ENCODE measurements around the gene AHNAK2. TPM values are rescaled to one million over a fixed set of nuclear protein-coding genes. Genes with fewer than 3 reads are reported as not detected.

Gene AHNAK2
- total and polyA plus RNA-seq, 2 donors (not counting 1 experiment from before 2014, with no cell fraction given) = 6.6 to 106 TPM

DNA sequence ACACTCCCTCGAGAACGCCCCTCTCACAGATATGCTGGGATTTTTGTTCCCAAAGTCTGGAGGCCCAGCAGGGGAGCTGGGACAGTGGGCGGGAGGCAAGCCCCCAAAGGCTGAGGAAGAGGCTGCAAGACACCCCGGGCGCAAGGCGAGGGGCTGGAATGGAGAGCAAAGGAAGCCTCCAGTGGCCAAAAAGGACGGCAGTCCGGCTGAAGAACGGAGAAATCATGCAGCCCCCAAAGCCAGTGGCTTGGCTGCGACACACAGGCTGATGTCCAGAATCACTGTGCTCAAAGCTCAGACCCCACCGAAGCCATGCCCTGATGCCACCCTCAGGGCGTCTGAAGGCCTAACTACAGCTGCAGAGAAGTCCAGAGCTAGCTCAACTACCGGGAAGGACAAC lies 18.3 kb upstream of the AHNAK2 start:
- no peaks in the 10 kb centered on the region for H4K20me1 ChIP-seq (ENCODE audit: control insufficient read depth, extremely low read depth, insufficient read depth, low read length)
- TF ChIP-seq EZH2 (IDR thresholded peaks at IDR 0.05; ENCODE audit: low read length, missing control alignments) = no peak
- TF ChIP-seq, protein P1, sequence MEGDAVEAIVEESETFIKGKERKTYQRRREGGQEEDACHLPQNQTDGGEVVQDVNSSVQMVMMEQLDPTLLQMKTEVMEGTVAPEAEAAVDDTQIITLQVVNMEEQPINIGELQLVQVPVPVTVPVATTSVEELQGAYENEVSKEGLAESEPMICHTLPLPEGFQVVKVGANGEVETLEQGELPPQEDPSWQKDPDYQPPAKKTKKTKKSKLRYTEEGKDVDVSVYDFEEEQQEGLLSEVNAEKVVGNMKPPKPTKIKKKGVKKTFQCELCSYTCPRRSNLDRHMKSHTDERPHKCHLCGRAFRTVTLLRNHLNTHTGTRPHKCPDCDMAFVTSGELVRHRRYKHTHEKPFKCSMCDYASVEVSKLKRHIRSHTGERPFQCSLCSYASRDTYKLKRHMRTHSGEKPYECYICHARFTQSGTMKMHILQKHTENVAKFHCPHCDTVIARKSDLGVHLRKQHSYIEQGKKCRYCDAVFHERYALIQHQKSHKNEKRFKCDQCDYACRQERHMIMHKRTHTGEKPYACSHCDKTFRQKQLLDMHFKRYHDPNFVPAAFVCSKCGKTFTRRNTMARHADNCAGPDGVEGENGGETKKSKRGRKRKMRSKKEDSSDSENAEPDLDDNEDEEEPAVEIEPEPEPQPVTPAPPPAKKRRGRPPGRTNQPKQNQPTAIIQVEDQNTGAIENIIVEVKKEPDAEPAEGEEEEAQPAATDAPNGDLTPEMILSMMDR (conservative IDR thresholded peaks at IDR 0.05 in 1 of 2, IDR thresholded peaks at IDR 0.05 in 1 of 2; ENCODE audit: low read depth in 1 of 2, low read length in 2 of 2) = no peak
- no peak overlapping the region for H3K9ac ChIP-seq (ENCODE audit: insufficient read depth, low read length)
- no peak overlapping the region for H2AFZ ChIP-seq (ENCODE audit: low read length)
- H3K36me3 ChIP-seq (ENCODE audit: control insufficient read depth, insufficient read depth, low read length) = peaks cover 12% of the 10 kb centered on the region
- no peaks in the 10 kb centered on the region for H3K79me2 ChIP-seq (ENCODE audit: control insufficient read depth, insufficient read depth, low read length)
- no peaks in the 10 kb centered on the region for H3K27me3 ChIP-seq (ENCODE audit: control insufficient read depth, insufficient read depth, low read length)
- no peak overlapping the region for H3K4me2 ChIP-seq (ENCODE audit: extremely low read depth, insufficient read depth, low read length)
- no peaks in the 10 kb centered on the region for H3K9me3 ChIP-seq (ENCODE audit: control insufficient read depth, insufficient read depth, low read depth, low read length)
- no peaks in the 10 kb centered on the region for H3K4me1 ChIP-seq (ENCODE audit: control insufficient read depth, extremely low read depth, insufficient read depth, low read length)
- no peak overlapping the region for H3K27ac ChIP-seq (ENCODE audit: insufficient read depth, low read length)
- H3K4me3 ChIP-seq (replicated peaks in 1 of 4; ENCODE audit: control extremely low read depth in 1 of 4, insufficient read depth in 1 of 4, low read depth in 3 of 4, low read length in 4 of 4) = no peak overlapping the region
- no peak for DNase-seq (ENCODE audit: low read depth in 2 of 2)

DNA sequence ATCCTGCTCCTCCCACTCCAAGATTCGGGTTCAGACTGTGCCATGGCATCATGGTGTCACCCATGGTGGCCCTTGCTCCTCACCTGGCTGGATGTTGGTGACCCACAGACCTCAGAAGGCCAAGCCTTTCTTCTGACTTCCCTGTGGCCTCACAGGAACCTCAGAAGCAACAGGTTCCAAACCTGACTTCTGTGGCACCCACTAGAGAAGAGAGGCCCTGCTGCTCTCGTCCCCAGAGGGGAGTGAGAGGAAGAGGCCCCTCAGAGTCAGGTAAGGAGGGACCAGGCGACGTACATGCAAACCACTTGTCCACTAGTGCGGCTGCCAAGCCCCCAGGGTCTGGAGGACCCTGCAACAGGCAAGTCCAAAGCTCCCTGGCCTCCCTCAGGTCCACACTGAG lies 17.9 kb upstream of the AHNAK2 start:
- Histone ChIP-seq H3K9me3 (ENCODE audit: control insufficient read depth, insufficient read depth, low read depth, low read length) (no peaks in the 10 kb centered on the region), H4K20me1 (ENCODE audit: control insufficient read depth, extremely low read depth, insufficient read depth, low read length) (no peaks in the 10 kb centered on the region), H3K9ac (ENCODE audit: insufficient read depth, low read length) (no peak overlapping the region), H3K79me2 (ENCODE audit: control insufficient read depth, insufficient read depth, low read length) (no peaks in the 10 kb centered on the region), H3K36me3 (ENCODE audit: control insufficient read depth, insufficient read depth, low read length) (peaks cover 12% of the 10 kb centered on the region), H3K27me3 (ENCODE audit: control insufficient read depth, insufficient read depth, low read length) (no peaks in the 10 kb centered on the region), H3K4me3 (replicated peaks in 1 of 4; ENCODE audit: control extremely low read depth in 1 of 4, insufficient read depth in 1 of 4, low read depth in 3 of 4, low read length in 4 of 4) (no peak overlapping the region), H2AFZ (ENCODE audit: low read length) (no peak overlapping the region), H3K27ac (ENCODE audit: insufficient read depth, low read length) (no peak overlapping the region), H3K4me1 (ENCODE audit: control insufficient read depth, extremely low read depth, insufficient read depth, low read length) (no peaks in the 10 kb centered on the region), H3K4me2 (ENCODE audit: extremely low read depth, insufficient read depth, low read length) (no peak overlapping the region)
- no peak for TF ChIP-seq EZH2 (IDR thresholded peaks at IDR 0.05; ENCODE audit: low read length, missing control alignments)
- TF ChIP-seq, protein P1 (conservative IDR thresholded peaks at IDR 0.05 in 1 of 2, IDR thresholded peaks at IDR 0.05 in 1 of 2; ENCODE audit: low read depth in 1 of 2, low read length in 2 of 2) = no peak
- no peak for DNase-seq (ENCODE audit: low read depth in 2 of 2)

DNA sequence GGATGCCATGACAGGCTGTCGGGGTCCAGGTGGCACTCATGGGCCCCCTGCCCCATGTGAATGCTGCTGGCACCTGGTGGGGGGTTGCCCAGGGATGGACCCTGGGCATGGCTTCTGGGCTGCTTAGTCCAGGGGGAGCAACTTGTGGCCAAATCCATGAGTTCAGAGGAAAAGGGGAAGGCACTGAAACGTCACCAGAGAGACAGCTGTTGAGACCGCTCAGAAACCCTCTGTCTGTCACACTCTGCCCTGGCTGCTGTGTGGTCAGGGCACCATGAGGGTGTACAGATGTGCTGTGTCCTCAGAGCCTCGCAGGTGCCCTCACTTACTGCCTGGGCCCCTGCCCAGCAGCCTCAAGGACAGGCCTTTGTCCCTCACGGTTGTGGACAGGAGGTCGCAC lies 16.8 kb upstream of the AHNAK2 start:
- Histone ChIP-seq H3K9me3 (ENCODE audit: control insufficient read depth, insufficient read depth, low read depth, low read length) (no peaks in the 10 kb centered on the region), H3K9ac (ENCODE audit: insufficient read depth, low read length) (no peak overlapping the region), H3K4me3 (replicated peaks in 1 of 4; ENCODE audit: control extremely low read depth in 1 of 4, insufficient read depth in 1 of 4, low read depth in 3 of 4, low read length in 4 of 4) (no peak overlapping the region), H3K4me1 (ENCODE audit: control insufficient read depth, extremely low read depth, insufficient read depth, low read length) (no peaks in the 10 kb centered on the region), H3K4me2 (ENCODE audit: extremely low read depth, insufficient read depth, low read length) (no peak overlapping the region), H3K79me2 (ENCODE audit: control insufficient read depth, insufficient read depth, low read length) (no peaks in the 10 kb centered on the region), H3K27ac (ENCODE audit: insufficient read depth, low read length) (no peak overlapping the region), H2AFZ (ENCODE audit: low read length) (no peak overlapping the region), H4K20me1 (ENCODE audit: control insufficient read depth, extremely low read depth, insufficient read depth, low read length) (no peaks in the 10 kb centered on the region), H3K27me3 (ENCODE audit: control insufficient read depth, insufficient read depth, low read length) (no peaks in the 10 kb centered on the region), H3K36me3 (ENCODE audit: control insufficient read depth, insufficient read depth, low read length) (peaks cover 15% of the 10 kb centered on the region)
- TF ChIP-seq, protein P1 (conservative IDR thresholded peaks at IDR 0.05 in 1 of 2, IDR thresholded peaks at IDR 0.05 in 1 of 2; ENCODE audit: low read depth in 1 of 2, low read length in 2 of 2) = no peak
- TF ChIP-seq EZH2 (IDR thresholded peaks at IDR 0.05; ENCODE audit: low read length, missing control alignments) = no peak
- DNase-seq (ENCODE audit: low read depth in 2 of 2) = no peak

All from fibroblast of lung (primary cell).